Measurements from ENCODE around the gene CXCL11. TPM values are rescaled to one million over a fixed set of nuclear protein-coding genes. Genes with fewer than 3 reads are reported as not detected.

Gene CXCL11
- total RNA-seq, 1 experiment from 2014 or later: not detected

DNA sequence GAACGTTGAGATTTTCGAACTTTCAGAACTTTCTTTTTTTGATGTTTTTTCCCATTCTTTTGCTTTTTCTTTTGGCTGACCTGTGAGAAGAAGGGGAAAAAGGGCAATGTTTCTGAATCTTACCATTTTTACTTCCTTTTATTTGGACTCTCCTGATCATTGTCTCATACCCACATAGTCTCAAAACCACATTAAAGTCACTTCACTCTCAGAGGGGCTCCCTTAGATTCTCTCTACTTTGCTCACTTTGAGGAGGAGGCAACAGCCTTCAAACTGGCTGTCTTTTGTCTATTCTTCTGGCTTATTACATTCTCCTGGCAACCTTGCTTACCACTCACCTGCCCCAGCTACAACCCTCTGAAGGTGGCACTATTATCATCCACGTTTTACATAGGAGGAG, 32.2 kb downstream of the CXCL11 start:
- Histone ChIP-seq H2AFZ (ENCODE audit: low read length) (no peak overlapping the region), H2AK5ac (ENCODE audit: insufficient read length, low read length) (no peak overlapping the region), H2BK15ac (ENCODE audit: low read depth, low read length) (no peak overlapping the region), H4K5ac (ENCODE audit: insufficient read length, low read depth, low read length) (no peak overlapping the region), H2BK20ac (ENCODE audit: low read depth, low read length, poor library complexity, severe bottlenecking) (no peak overlapping the region), H3K79me2 (ENCODE audit: insufficient read depth, low read length) (no peaks in the 10 kb centered on the region), H3K27ac (ENCODE audit: insufficient read length, low read depth, low read length) (no peak overlapping the region), H3K4me2 (ENCODE audit: insufficient read depth, insufficient read length, low read length) (no peak overlapping the region), H4K20me1 (ENCODE audit: control insufficient read depth, insufficient read depth, insufficient read length) (no peaks in the 10 kb centered on the region), H3K9ac (ENCODE audit: extremely low read depth, insufficient read length, low read length) (no peak overlapping the region), H3K9me3 (ENCODE audit: control insufficient read depth, low read depth, low read length) (no peaks in the 10 kb centered on the region), H3K4ac (ENCODE audit: low read depth, low read length) (no peak overlapping the region), H2BK12ac (ENCODE audit: insufficient read length, low read depth, low read length) (no peak overlapping the region), H3K79me1 (ENCODE audit: insufficient read depth, low read depth, low read length, poor library complexity, severe bottlenecking) (no peaks in the 10 kb centered on the region), H2BK120ac (ENCODE audit: low read depth, low read length, poor library complexity, severe bottlenecking) (no peak overlapping the region), H3K4me1 (ENCODE audit: insufficient read depth, low read length) (no peaks in the 10 kb centered on the region), H3T11ph (ENCODE audit: low read length) (no peak overlapping the region), H3K27me3 (ENCODE audit: insufficient read depth, low read length) (no peaks in the 10 kb centered on the region), H2BK5ac (ENCODE audit: insufficient read length, low read length) (no peak overlapping the region), H3K23me2 (ENCODE audit: insufficient read length, low read depth, low read length, poor library complexity, severe bottlenecking) (no peaks in the 10 kb centered on the region), H3K14ac (ENCODE audit: insufficient read depth, low read length) (no peak overlapping the region), H4K8ac (replicated peaks; ENCODE audit: insufficient read length, low read depth, low read length) (no peak overlapping the region), H3K18ac (ENCODE audit: insufficient read length, low read depth, low read length) (no peak overlapping the region), H4K91ac (ENCODE audit: insufficient read length, low read depth, low read length) (no peak overlapping the region), H3K23ac (ENCODE audit: insufficient read length, low read depth, low read length) (no peak overlapping the region), H3K56ac (ENCODE audit: insufficient read length, low read depth, low read length) (no peak overlapping the region)
- H3K4me1 Mint-ChIP-seq: no peaks in the 10 kb centered on the region
- DNase-seq: no peak
- no peaks in the 10 kb centered on the region; the same call in 1 of the 2 replicates for H3K27me3 Mint-ChIP-seq (ENCODE audit: low read depth)
- H3K9me3 Mint-ChIP-seq: no peaks in the 10 kb centered on the region
- no peak overlapping the region for H3K4me3 Mint-ChIP-seq
- TF ChIP-seq, protein P1, sequence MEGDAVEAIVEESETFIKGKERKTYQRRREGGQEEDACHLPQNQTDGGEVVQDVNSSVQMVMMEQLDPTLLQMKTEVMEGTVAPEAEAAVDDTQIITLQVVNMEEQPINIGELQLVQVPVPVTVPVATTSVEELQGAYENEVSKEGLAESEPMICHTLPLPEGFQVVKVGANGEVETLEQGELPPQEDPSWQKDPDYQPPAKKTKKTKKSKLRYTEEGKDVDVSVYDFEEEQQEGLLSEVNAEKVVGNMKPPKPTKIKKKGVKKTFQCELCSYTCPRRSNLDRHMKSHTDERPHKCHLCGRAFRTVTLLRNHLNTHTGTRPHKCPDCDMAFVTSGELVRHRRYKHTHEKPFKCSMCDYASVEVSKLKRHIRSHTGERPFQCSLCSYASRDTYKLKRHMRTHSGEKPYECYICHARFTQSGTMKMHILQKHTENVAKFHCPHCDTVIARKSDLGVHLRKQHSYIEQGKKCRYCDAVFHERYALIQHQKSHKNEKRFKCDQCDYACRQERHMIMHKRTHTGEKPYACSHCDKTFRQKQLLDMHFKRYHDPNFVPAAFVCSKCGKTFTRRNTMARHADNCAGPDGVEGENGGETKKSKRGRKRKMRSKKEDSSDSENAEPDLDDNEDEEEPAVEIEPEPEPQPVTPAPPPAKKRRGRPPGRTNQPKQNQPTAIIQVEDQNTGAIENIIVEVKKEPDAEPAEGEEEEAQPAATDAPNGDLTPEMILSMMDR (conservative IDR thresholded peaks at IDR 0.05): no peak
- no CpG with 5 or more reads among the region's 3 CpGs for WGBS (ENCODE audit: extremely low coverage, insufficient read length, low lambda C conversion rate)
- no peak overlapping the region for H3K27ac Mint-ChIP-seq
- H3K36me3 Mint-ChIP-seq (ENCODE audit: insufficient read depth in 1 of 3, low read depth in 3 of 3): no peaks in the 10 kb centered on the region
